ENCODE results near the gene ENGASE.

Gene ENGASE

DNA sequence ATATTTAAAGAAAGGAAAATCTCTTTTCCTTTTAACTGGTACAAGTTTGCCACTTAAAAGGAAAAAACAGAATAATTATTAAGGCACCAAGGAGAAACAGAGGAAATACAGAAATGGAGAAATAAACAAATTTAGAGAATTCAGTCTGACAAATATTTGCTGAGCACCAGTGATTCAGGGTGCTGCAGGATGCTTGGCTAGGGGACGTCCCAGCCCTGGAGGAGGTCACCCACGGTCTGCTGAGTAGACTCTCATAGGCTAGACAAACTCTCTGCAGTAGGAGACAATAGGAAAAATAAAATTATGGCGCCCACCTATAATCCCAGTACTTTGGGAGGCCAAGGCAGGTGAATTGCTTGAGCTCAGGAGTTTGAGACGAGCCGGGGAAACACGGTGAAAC, 34.7 kb upstream of the ENGASE start:
- Histone ChIP-seq H3K4me1 (ENCODE audit: control insufficient read depth, insufficient read depth, low read length, poor library complexity, severe bottlenecking) (no peaks in the 10 kb centered on the region), H3K9me3 (ENCODE audit: control insufficient read depth, low read length) (no peaks in the 10 kb centered on the region), H3K4me3 (ENCODE audit: insufficient read depth, low read depth, low read length, poor library complexity, severe bottlenecking) (no peak overlapping the region), H3K27me3 (replicated peaks; ENCODE audit: control insufficient read depth, insufficient read depth, low read length, poor library complexity, severe bottlenecking) (no peaks in the 10 kb centered on the region), H3K27ac (ENCODE audit: insufficient read depth, low read length, poor library complexity, severe bottlenecking) (no peak overlapping the region), H3K36me3 (ENCODE audit: control insufficient read depth, insufficient read depth, low read length) (no peaks in the 10 kb centered on the region)
- DNase-seq = no peak

DNA sequence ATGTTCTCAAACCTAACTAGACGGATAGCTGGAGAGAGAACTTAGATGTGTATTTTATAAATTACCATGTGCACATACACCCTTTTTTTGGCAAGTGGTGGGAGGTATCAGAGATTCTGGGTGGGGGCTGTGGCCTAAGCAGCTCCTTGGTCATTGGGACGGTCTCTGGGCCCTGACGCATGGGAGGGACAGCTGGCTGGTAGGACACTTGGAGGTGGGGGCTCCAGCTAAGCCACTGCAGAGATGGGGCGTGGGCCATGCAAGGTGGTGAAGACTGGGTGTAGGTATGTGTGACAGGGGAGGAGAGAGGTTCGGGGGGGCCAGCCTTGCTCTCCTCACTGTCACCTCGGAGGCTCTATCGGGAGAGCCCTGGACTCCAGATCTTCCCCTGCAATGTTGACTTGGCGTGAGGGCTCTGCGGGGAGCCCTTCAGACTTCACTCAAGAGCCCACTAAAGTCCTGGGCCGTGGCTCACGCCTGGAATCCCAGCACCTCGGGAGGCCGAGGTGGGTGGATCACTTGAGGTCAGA, 33.5 kb upstream of the ENGASE start:
- no peak for DNase-seq
- Histone ChIP-seq H3K9me3 (ENCODE audit: control insufficient read depth, low read length) (no peaks in the 10 kb centered on the region), H3K4me1 (ENCODE audit: control insufficient read depth, insufficient read depth, low read length, poor library complexity, severe bottlenecking) (no peaks in the 10 kb centered on the region), H3K27me3 (replicated peaks; ENCODE audit: control insufficient read depth, insufficient read depth, low read length, poor library complexity, severe bottlenecking) (no peaks in the 10 kb centered on the region), H3K36me3 (ENCODE audit: control insufficient read depth, insufficient read depth, low read length) (no peaks in the 10 kb centered on the region), H3K27ac (ENCODE audit: insufficient read depth, low read length, poor library complexity, severe bottlenecking) (no peak overlapping the region), H3K4me3 (ENCODE audit: insufficient read depth, low read depth, low read length, poor library complexity, severe bottlenecking) (no peak overlapping the region)

DNA sequence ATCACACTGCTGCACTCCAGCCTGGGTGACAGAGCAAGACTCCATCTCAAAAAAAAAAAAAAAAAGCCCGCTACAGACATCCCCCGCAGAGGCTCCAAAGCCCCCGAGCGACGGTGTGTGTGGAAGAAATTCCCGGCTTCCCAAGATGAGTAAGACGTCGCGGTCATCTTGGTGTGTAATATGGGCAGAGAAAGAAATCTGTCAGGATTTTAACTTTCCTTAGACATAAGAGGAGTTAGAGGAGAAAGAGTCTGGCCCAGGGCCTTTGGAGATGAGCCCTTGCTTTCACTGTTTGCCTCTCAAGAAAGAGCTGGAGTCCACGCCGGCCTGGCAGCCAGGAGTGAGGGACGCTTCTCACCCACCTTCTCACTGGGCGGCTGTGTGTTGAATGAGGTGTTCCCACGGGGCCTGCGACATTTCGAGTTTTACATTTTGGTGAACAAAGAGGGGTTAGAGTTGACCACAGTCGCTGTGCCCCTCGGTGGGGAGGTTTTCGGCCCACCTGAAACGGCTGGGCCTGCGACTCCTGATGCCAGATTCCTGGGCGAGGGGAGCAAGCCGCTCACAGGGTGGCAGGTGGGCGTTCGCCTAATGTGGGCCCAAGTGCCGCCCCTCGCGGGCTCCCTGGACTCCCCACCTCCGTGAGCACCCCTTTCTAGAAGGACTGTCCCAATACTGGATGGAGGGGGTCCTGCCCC, 32.8 kb upstream of the ENGASE start:
- Histone ChIP-seq H3K36me3 (ENCODE audit: control insufficient read depth, insufficient read depth, low read length) (no peaks in the 10 kb centered on the region), H3K4me3 (ENCODE audit: insufficient read depth, low read depth, low read length, poor library complexity, severe bottlenecking) (no peak overlapping the region), H3K9me3 (ENCODE audit: control insufficient read depth, low read length) (no peaks in the 10 kb centered on the region), H3K4me1 (ENCODE audit: control insufficient read depth, insufficient read depth, low read length, poor library complexity, severe bottlenecking) (no peaks in the 10 kb centered on the region), H3K27ac (ENCODE audit: insufficient read depth, low read length, poor library complexity, severe bottlenecking) (no peak overlapping the region), H3K27me3 (replicated peaks; ENCODE audit: control insufficient read depth, insufficient read depth, low read length, poor library complexity, severe bottlenecking) (no peaks in the 10 kb centered on the region)
- no peak for DNase-seq

DNA sequence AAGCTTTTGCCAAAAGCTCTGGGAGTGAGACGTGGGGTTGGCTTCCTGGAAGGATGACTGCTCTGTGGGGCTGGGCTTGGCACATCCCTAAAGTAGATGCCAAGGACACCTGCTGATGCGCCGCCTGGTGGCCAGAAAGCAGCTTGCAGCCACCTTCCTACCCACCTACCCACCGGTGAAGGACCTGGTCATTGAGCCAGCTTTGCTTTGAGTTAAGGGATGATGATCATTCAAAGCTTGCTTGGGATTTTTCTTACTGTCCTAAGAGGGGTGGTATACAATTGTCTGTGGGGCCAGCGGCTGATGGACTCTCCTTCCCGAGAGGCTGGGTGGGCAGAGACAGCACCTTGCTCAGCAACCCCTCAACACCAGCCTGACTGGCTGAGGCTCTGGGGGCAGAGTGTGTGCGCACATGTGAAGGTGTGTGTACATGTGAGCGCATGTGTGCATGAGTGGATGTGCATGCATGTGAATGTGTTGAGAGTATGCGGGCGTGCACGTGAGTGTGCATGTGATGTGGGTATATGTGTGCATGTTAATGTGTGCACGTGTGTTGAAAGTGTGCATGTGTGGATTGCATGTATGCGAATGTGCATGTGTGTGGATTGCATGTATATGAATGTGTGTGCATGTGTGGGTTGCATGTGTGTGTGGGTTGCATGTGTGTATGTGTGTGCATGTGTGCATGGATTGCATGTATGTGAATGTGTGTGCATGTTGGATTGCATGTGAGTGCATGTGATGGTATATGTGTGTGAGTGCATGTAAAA, 32.0 kb upstream of the ENGASE start:
- DNase-seq = peak; percentile 25 to 52 (median 34)
- H3K36me3 ChIP-seq (ENCODE audit: control insufficient read depth, insufficient read depth, low read length) = no peaks in the 10 kb centered on the region
- no peaks in the 10 kb centered on the region for H3K4me1 ChIP-seq (ENCODE audit: control insufficient read depth, insufficient read depth, low read length, poor library complexity, severe bottlenecking)
- H3K27ac ChIP-seq (ENCODE audit: insufficient read depth, low read length, poor library complexity, severe bottlenecking) = no peak overlapping the region
- H3K27me3 ChIP-seq (replicated peaks; ENCODE audit: control insufficient read depth, insufficient read depth, low read length, poor library complexity, severe bottlenecking) = no peaks in the 10 kb centered on the region
- H3K9me3 ChIP-seq (ENCODE audit: control insufficient read depth, low read length) = no peaks in the 10 kb centered on the region
- no peak overlapping the region for H3K4me3 ChIP-seq (ENCODE audit: insufficient read depth, low read depth, low read length, poor library complexity, severe bottlenecking)

DNA sequence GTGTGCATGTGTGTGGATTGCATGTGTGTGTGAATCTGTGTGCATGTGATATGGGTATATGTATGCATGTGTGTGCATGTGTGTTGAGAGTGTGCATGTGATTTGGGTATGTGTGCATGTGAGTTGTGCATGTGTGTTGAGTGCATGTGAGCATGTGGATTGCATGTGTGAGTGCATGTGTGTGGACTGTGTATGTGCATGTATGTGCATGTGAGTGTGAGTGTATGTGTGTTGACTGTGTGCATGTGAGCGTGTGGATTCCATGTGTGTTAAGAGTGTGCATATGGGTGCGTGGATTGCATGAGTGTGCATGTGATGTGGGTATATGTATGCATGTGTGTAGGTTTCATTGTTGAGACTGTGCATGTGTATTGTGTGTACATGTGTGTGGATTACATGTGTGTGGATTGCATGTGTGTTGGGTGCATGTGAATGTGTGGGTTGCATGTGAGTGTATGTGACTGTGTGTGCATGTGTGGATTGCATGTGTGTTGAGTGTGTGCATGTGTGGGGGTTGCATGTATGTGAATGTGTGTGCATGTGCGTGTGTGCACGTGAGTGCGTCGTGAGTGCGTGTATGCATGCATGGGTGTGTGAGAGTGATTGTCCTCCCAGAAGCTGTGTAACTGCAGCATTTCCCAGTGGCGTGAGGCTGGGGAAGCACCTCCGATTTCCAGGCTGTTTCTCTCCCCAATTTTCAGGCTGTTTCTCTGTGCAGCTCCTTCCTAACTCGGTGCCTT, 31.3 kb upstream of the ENGASE start:
- Histone ChIP-seq H3K36me3 (ENCODE audit: control insufficient read depth, insufficient read depth, low read length) (no peaks in the 10 kb centered on the region), H3K27ac (ENCODE audit: insufficient read depth, low read length, poor library complexity, severe bottlenecking) (no peak overlapping the region), H3K4me3 (ENCODE audit: insufficient read depth, low read depth, low read length, poor library complexity, severe bottlenecking) (no peak overlapping the region), H3K4me1 (ENCODE audit: control insufficient read depth, insufficient read depth, low read length, poor library complexity, severe bottlenecking) (no peaks in the 10 kb centered on the region), H3K27me3 (replicated peaks; ENCODE audit: control insufficient read depth, insufficient read depth, low read length, poor library complexity, severe bottlenecking) (no peaks in the 10 kb centered on the region), H3K9me3 (ENCODE audit: control insufficient read depth, low read length) (no peaks in the 10 kb centered on the region)
- DNase-seq = no peak

DNA sequence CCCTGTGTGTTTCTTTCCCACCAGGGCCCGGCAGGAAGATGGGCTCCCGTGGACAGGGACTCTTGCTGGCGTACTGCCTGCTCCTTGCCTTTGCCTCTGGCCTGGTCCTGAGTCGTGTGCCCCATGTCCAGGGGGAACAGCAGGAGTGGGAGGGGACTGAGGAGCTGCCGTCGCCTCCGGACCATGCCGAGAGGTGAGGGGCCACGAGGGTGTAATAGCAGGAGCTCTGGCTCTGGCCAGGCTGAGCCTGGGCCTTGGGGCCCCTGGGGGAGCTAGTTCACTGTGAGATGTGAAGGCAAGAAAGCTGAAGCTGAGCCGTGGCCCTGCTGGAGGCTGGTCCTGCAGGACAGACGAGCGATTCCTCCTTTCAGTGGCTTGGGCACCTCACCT, 30.7 kb upstream of the ENGASE start:
- no peak overlapping the region for H3K27ac ChIP-seq (ENCODE audit: insufficient read depth, low read length, poor library complexity, severe bottlenecking)
- no peak overlapping the region for H3K4me3 ChIP-seq (ENCODE audit: insufficient read depth, low read depth, low read length, poor library complexity, severe bottlenecking)
- no peaks in the 10 kb centered on the region for H3K9me3 ChIP-seq (ENCODE audit: control insufficient read depth, low read length)
- no peaks in the 10 kb centered on the region for H3K27me3 ChIP-seq (replicated peaks; ENCODE audit: control insufficient read depth, insufficient read depth, low read length, poor library complexity, severe bottlenecking)
- no peaks in the 10 kb centered on the region for H3K4me1 ChIP-seq (ENCODE audit: control insufficient read depth, insufficient read depth, low read length, poor library complexity, severe bottlenecking)
- H3K36me3 ChIP-seq (ENCODE audit: control insufficient read depth, insufficient read depth, low read length) = no peaks in the 10 kb centered on the region
- no peak for DNase-seq

DNA sequence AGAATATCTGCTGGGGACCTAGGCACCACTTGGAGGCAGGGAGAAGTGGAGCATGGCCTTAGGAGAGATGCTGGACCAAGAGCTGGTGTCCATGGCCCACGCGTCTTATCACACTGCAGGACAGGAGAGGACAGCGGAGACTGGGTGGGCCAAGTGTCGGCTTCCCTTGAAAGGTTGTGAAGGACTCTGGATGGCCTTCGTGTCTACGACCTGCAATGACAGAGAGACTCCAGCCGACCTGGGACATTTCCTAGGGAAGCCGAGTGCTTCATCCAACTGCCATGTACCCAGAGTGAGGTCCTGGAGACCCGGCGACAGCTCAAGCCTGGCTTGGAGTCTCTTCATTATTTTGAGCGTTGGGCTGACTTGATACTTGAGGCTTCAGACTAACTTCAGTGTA, 30.2 kb upstream of the ENGASE start:
- DNase-seq = no peak
- H3K4me3 ChIP-seq (ENCODE audit: insufficient read depth, low read depth, low read length, poor library complexity, severe bottlenecking) = no peak overlapping the region
- H3K9me3 ChIP-seq (ENCODE audit: control insufficient read depth, low read length) = no peaks in the 10 kb centered on the region
- H3K27ac ChIP-seq (ENCODE audit: insufficient read depth, low read length, poor library complexity, severe bottlenecking) = no peak overlapping the region
- no peaks in the 10 kb centered on the region for H3K36me3 ChIP-seq (ENCODE audit: control insufficient read depth, insufficient read depth, low read length)
- H3K4me1 ChIP-seq (ENCODE audit: control insufficient read depth, insufficient read depth, low read length, poor library complexity, severe bottlenecking) = no peaks in the 10 kb centered on the region
- no peaks in the 10 kb centered on the region for H3K27me3 ChIP-seq (replicated peaks; ENCODE audit: control insufficient read depth, insufficient read depth, low read length, poor library complexity, severe bottlenecking)

DNA sequence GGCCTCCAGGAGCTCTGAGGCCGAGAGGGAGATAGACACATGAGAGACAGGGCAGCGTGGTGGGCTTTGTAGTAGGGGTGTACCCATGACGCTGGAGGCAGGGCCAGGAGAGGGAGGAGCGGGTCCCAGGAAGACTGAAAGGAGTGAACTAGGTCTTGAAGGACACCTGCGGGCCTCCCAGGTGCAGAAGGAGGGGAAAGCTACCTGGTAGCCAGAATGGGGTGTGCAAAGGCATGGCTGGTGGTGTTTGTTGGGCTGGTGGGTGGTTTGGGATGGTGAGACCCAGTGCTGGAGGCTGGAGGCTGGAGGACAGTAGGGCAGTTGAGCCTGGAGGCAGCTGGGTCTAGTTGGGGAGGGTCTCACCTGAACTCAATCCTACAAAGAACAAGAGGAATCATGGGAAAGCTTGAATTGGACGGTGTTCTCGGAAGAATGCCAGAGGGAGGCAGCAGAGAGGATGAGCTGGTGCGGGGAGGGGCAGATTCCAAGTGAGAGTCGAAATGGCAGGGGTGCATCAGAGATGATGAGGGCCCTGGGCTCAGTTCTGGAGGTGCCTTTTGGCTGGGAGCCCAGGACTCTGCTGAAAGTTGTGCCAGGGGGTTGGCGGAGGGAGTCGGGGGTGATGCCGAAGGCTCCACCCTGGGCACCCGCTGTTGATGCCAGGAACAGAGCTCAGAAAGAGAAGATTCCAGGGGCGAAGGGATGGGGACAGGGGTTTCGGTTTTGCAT, 29.5 kb upstream of the ENGASE start:
- no peaks in the 10 kb centered on the region for H3K4me1 ChIP-seq (ENCODE audit: control insufficient read depth, insufficient read depth, low read length, poor library complexity, severe bottlenecking)
- H3K27ac ChIP-seq (ENCODE audit: insufficient read depth, low read length, poor library complexity, severe bottlenecking) = no peak overlapping the region
- no peak overlapping the region for H3K4me3 ChIP-seq (ENCODE audit: insufficient read depth, low read depth, low read length, poor library complexity, severe bottlenecking)
- H3K9me3 ChIP-seq (ENCODE audit: control insufficient read depth, low read length) = no peaks in the 10 kb centered on the region
- H3K36me3 ChIP-seq (ENCODE audit: control insufficient read depth, insufficient read depth, low read length) = no peaks in the 10 kb centered on the region
- no peak for DNase-seq
- H3K27me3 ChIP-seq (replicated peaks; ENCODE audit: control insufficient read depth, insufficient read depth, low read length, poor library complexity, severe bottlenecking) = no peaks in the 10 kb centered on the region

DNA sequence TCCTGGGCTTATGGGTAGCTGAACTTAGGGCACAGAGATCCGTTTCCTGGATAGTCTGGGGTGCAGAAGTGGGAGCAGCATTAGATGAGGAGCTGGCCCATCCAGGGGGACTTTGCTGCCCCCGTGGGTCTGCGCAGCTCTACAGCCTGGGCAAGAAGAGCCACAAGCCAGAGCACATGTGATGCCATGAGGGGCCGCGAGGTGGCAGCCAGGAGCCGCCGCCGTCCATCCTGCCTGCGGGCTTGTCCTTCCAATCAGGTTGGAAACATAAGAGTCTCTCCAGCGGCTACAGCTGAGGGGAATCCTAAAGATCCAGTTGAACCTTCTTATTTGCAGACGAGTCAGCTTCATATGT, 28.8 kb upstream of the ENGASE start:
- Histone ChIP-seq H3K27ac (ENCODE audit: insufficient read depth, low read length, poor library complexity, severe bottlenecking) (no peak overlapping the region), H3K36me3 (ENCODE audit: control insufficient read depth, insufficient read depth, low read length) (no peaks in the 10 kb centered on the region), H3K4me1 (ENCODE audit: control insufficient read depth, insufficient read depth, low read length, poor library complexity, severe bottlenecking) (no peaks in the 10 kb centered on the region), H3K27me3 (replicated peaks; ENCODE audit: control insufficient read depth, insufficient read depth, low read length, poor library complexity, severe bottlenecking) (no peaks in the 10 kb centered on the region), H3K4me3 (ENCODE audit: insufficient read depth, low read depth, low read length, poor library complexity, severe bottlenecking) (no peak overlapping the region), H3K9me3 (ENCODE audit: control insufficient read depth, low read length) (no peaks in the 10 kb centered on the region)
- peak; percentile 18 to 36 (median 25) for DNase-seq
